HepG2 (cell line): ENCODE data around the gene ELAVL3.

Source experiments
- BRCA1 ChIP-seq: sonication (generic); formaldehyde crosslinking; IDR thresholded peaks from 2 replicates; pipeline ENCODE4 v1.4.0; 2020; ENCODE audit warnings: missing genetic modification reagents
- HIVEP1 ChIP-seq: sonication (generic); formaldehyde crosslinking; IDR thresholded peaks from 2 replicates; pipeline ENCODE4 v1.4.0; 2020; ENCODE audit warnings: mild to moderate bottlenecking, missing genetic modification reagents
- ZFYVE20 ChIP-seq: sonication (generic); formaldehyde crosslinking; IDR thresholded peaks from 2 replicates; pipeline ENCODE4 v1.8.0; 2023; ENCODE audit warnings: low read depth, mild to moderate bottlenecking, moderate library complexity, missing genetic modification reagents, borderline replicate concordance

- TF ChIP-seq BRCA1 (CRISPR knock-in tag) (no peak), ZFYVE20 (no peak), HIVEP1 (CRISPR knock-in tag) (no peak)
Observed at GRCh38 chr19:11513946-11514345, 33.1 kb upstream of the ELAVL3 start.
